ENCODE data around the gene SFT2D3.

Gene SFT2D3

DNA sequence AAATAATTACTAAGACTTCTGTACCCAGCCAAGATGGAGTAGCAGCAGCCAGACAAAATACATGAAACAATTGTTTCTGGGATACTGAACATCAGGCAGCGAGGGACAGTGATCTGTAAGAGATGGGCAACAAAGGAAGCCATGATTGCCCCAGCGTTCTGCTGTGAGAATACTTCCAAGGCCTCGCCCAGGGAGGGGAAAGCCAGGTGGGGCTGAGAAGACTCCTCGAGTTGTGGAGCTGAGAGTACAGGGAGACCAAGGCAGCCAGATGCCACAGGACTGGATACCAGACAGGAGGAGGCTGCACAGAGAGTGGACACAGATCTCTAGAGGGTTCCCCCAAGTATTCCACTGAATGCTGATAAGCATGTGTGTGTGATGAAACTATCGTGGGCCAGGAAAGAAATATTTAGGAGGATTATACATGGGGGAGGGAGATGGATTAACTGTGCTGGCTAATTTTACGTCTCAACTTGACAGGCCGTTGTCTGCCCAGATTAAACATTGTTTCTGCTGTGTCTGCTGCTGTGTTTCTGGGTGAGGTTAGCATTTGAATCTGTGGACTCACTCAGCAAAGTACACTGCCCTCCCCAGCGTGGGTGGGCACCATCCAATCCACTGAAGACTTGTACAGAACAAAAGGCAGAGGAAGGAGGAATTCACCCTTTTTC, 15.8 kb upstream of the SFT2D3 start:
- Histone ChIP-seq H3K79me2 (ENCODE audit: control insufficient read depth, low read length) (no peaks in the 10 kb centered on the region), H3F3A (ENCODE audit: control insufficient read depth, insufficient read depth) (no peaks in the 10 kb centered on the region), H4K20me1 (ENCODE audit: control insufficient read depth, insufficient read depth, low read depth, low read length) (no peaks in the 10 kb centered on the region), H3K9me3 (ENCODE audit: control insufficient read depth, insufficient read depth, low read length) (peaks cover 14% of the 10 kb centered on the region), H3K36me3 (ENCODE audit: control insufficient read depth, low read length) (no peaks in the 10 kb centered on the region), H3K4me2 (ENCODE audit: low read length) (no peak overlapping the region), H3K27ac (ENCODE audit: low read depth, low read length) (no peak overlapping the region), H3K9me2 (replicated peaks; ENCODE audit: control insufficient read depth, low read length) (no peaks in the 10 kb centered on the region), H3K27me3 (ENCODE audit: control insufficient read depth, low read length) (peaks cover 21% of the 10 kb centered on the region), H3K4me1 (ENCODE audit: control insufficient read depth, low read length) (peaks cover 2% of the 10 kb centered on the region; the same call in 1 of the 2 replicates), H3K4me3 (ENCODE audit: low read length) (no peak overlapping the region)
- no peak for TF ChIP-seq EZH2phosphoT487 (IDR thresholded peaks at IDR 0.05; ENCODE audit: borderline replicate concordance, low read length)
- TF ChIP-seq, protein P1, sequence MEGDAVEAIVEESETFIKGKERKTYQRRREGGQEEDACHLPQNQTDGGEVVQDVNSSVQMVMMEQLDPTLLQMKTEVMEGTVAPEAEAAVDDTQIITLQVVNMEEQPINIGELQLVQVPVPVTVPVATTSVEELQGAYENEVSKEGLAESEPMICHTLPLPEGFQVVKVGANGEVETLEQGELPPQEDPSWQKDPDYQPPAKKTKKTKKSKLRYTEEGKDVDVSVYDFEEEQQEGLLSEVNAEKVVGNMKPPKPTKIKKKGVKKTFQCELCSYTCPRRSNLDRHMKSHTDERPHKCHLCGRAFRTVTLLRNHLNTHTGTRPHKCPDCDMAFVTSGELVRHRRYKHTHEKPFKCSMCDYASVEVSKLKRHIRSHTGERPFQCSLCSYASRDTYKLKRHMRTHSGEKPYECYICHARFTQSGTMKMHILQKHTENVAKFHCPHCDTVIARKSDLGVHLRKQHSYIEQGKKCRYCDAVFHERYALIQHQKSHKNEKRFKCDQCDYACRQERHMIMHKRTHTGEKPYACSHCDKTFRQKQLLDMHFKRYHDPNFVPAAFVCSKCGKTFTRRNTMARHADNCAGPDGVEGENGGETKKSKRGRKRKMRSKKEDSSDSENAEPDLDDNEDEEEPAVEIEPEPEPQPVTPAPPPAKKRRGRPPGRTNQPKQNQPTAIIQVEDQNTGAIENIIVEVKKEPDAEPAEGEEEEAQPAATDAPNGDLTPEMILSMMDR (IDR thresholded peaks at IDR 0.05; ENCODE audit: low read depth, low read length, poor library complexity, severe bottlenecking) = no peak

DNA sequence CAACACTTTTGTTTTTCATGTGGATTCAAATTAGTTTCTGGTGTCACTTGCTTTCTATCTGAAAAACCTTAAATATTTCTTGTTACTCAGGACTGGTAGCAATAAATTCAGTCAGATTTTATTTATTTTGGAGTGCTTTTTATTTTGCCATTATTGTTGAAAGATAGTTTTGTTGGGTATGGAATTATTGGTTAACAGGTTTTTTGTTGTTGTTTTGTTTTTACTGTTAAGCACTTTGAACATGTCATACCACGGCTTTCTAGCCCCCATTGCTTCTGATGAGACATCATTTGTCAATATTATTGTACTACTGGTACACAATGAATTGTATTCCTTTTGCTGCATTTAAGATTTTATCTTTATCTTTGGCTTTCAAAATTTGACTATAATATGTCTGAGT, 12.9 kb upstream of the SFT2D3 start:
- no peak overlapping the region for H3K27ac ChIP-seq (ENCODE audit: low read depth, low read length)
- no peak overlapping the region for H3K4me2 ChIP-seq (ENCODE audit: low read length)
- H4K20me1 ChIP-seq (ENCODE audit: control insufficient read depth, insufficient read depth, low read depth, low read length) = no peaks in the 10 kb centered on the region
- TF ChIP-seq, protein P1 (IDR thresholded peaks at IDR 0.05; ENCODE audit: low read depth, low read length, poor library complexity, severe bottlenecking) = no peak
- no peak for TF ChIP-seq EZH2phosphoT487 (IDR thresholded peaks at IDR 0.05; ENCODE audit: borderline replicate concordance, low read length)
- H3F3A ChIP-seq (ENCODE audit: control insufficient read depth, insufficient read depth) = no peaks in the 10 kb centered on the region
- H3K9me3 ChIP-seq (ENCODE audit: control insufficient read depth, insufficient read depth, low read length) = peaks cover 21% of the 10 kb centered on the region
- H3K9me2 ChIP-seq (replicated peaks; ENCODE audit: control insufficient read depth, low read length) = no peaks in the 10 kb centered on the region
- H3K27me3 ChIP-seq (ENCODE audit: control insufficient read depth, low read length) = peaks cover 3% of the 10 kb centered on the region; the same call in 1 of the 2 replicates
- H3K4me3 ChIP-seq (ENCODE audit: low read length) = no peak overlapping the region
- no peaks in the 10 kb centered on the region for H3K4me1 ChIP-seq (ENCODE audit: control insufficient read depth, low read length)
- H3K79me2 ChIP-seq (ENCODE audit: control insufficient read depth, low read length) = no peaks in the 10 kb centered on the region
- no peaks in the 10 kb centered on the region for H3K36me3 ChIP-seq (ENCODE audit: control insufficient read depth, low read length)

DNA sequence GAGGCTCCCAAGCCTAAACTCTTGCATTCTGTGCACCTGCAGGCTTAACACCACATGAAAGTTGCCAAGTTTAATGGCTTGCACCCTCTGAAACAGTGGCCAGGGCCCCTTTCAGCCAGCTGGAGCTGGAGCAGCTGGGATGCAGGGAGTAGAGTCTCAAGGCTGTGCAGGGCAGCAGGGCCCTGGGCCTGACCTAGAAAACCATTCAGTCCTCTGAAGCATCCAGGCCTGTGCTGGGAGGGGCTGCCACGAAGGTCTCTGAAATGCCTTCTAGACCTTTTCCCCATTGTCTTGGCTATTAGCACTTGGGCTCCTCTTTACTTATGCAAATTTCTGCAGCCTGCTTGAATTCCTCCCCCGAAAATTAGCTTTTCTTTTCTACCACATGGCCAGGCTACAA, 10.6 kb upstream of the SFT2D3 start:
- Histone ChIP-seq H3K4me1 (ENCODE audit: control insufficient read depth, low read length) (peaks cover 3% of the 10 kb centered on the region; the same call in 1 of the 2 replicates), H3K27me3 (ENCODE audit: control insufficient read depth, low read length) (peaks cover 3% of the 10 kb centered on the region; the same call in 1 of the 2 replicates), H3K4me2 (ENCODE audit: low read length) (no peak overlapping the region), H3K79me2 (ENCODE audit: control insufficient read depth, low read length) (no peaks in the 10 kb centered on the region), H3K27ac (ENCODE audit: low read depth, low read length) (no peak overlapping the region), H4K20me1 (ENCODE audit: control insufficient read depth, insufficient read depth, low read depth, low read length) (no peaks in the 10 kb centered on the region), H3K9me3 (ENCODE audit: control insufficient read depth, insufficient read depth, low read length) (peaks cover 21% of the 10 kb centered on the region), H3F3A (ENCODE audit: control insufficient read depth, insufficient read depth) (no peaks in the 10 kb centered on the region), H3K36me3 (ENCODE audit: control insufficient read depth, low read length) (no peaks in the 10 kb centered on the region), H3K4me3 (ENCODE audit: low read length) (no peak overlapping the region), H3K9me2 (replicated peaks; ENCODE audit: control insufficient read depth, low read length) (no peaks in the 10 kb centered on the region)
- TF ChIP-seq, protein P1 (IDR thresholded peaks at IDR 0.05; ENCODE audit: low read depth, low read length, poor library complexity, severe bottlenecking) = no peak
- no peak for TF ChIP-seq EZH2phosphoT487 (IDR thresholded peaks at IDR 0.05; ENCODE audit: borderline replicate concordance, low read length)
